ENCODE data around the gene TBC1D9B.
A peak's percentile ranks its signal among the peaks of the same experiment; 100 is the strongest.

Gene TBC1D9B

GRCh38 chr5:179858586-179859427 lies 48.9 kb downstream of the TBC1D9B start, which contains the start of gene MRNIP:
Gene MRNIP (minus strand): TSS chr5:179858817. CDS start chr5:179858796, 21 bp downstream.
- Histone ChIP-seq H3K9me3 (ENCODE audit: control insufficient read depth, insufficient read depth, low read length) (no peaks in the 10 kb centered on the region), H3K4me2 (ENCODE audit: low read length) (peak within 1 kb of the TSS; percentile 94), H3K27ac (ENCODE audit: low read depth, low read length) (peak within 1 kb of the TSS; percentile 17; the same call in 1 of the 2 replicates), H3K79me2 (ENCODE audit: control insufficient read depth, low read length) (peaks cover 38% of the 10 kb centered on the region), H3K4me1 (ENCODE audit: control insufficient read depth, low read length) (peaks cover 30% of the 10 kb centered on the region), H4K20me1 (ENCODE audit: control insufficient read depth, insufficient read depth, low read depth, low read length) (no peaks in the 10 kb centered on the region), H3K9me2 (replicated peaks; ENCODE audit: control insufficient read depth, low read length) (no peaks in the 10 kb centered on the region), H3K27me3 (ENCODE audit: control insufficient read depth, low read length) (no peaks in the 10 kb centered on the region), H3K36me3 (ENCODE audit: control insufficient read depth, low read length) (peaks cover 18% of the 10 kb centered on the region), H3F3A (ENCODE audit: control insufficient read depth, insufficient read depth) (peaks cover 10% of the 10 kb centered on the region), H3K4me3 (ENCODE audit: low read length) (peak within 1 kb of the TSS; percentile 96)
- TF ChIP-seq CTCF (IDR thresholded peaks at IDR 0.05; ENCODE audit: low read depth, low read length, poor library complexity, severe bottlenecking): no peak
- no peak for TF ChIP-seq EZH2phosphoT487 (IDR thresholded peaks at IDR 0.05; ENCODE audit: borderline replicate concordance, low read length)

- Histone ChIP-seq H3K4me3 (ENCODE audit: low read length) (peak overlapping the region; percentile 96), H3F3A (ENCODE audit: control insufficient read depth, insufficient read depth) (peaks cover 11% of the 10 kb centered on the region), H3K27ac (ENCODE audit: low read depth, low read length) (peak overlapping the region; percentile 17; the same call in 1 of the 2 replicates), H3K4me1 (ENCODE audit: control insufficient read depth, low read length) (peaks cover 36% of the 10 kb centered on the region), H3K9me2 (replicated peaks; ENCODE audit: control insufficient read depth, low read length) (no peaks in the 10 kb centered on the region), H3K79me2 (ENCODE audit: control insufficient read depth, low read length) (peaks cover 38% of the 10 kb centered on the region), H3K27me3 (ENCODE audit: control insufficient read depth, low read length) (no peaks in the 10 kb centered on the region), H3K9me3 (ENCODE audit: control insufficient read depth, insufficient read depth, low read length) (no peaks in the 10 kb centered on the region), H3K4me2 (ENCODE audit: low read length) (peak overlapping the region; percentile 94), H4K20me1 (ENCODE audit: control insufficient read depth, insufficient read depth, low read depth, low read length) (no peaks in the 10 kb centered on the region), H3K36me3 (ENCODE audit: control insufficient read depth, low read length) (peaks cover 12% of the 10 kb centered on the region)
- no peak for TF ChIP-seq EZH2phosphoT487 (IDR thresholded peaks at IDR 0.05; ENCODE audit: borderline replicate concordance, low read length)
- peak; percentile 19 for TF ChIP-seq CTCF (IDR thresholded peaks at IDR 0.05; ENCODE audit: low read depth, low read length, poor library complexity, severe bottlenecking)
These were observed 49.5 kb downstream of the TBC1D9B start for GRCh38 chr5:179858241-179858585.

GRCh38 chr5:179854356-179854755 lies 53.3 kb downstream of the TBC1D9B start:
- Histone ChIP-seq H3K9me2 (replicated peaks; ENCODE audit: control insufficient read depth, low read length) (no peaks in the 10 kb centered on the region), H3K4me3 (ENCODE audit: low read length) (no peak overlapping the region), H3K79me2 (ENCODE audit: control insufficient read depth, low read length) (peaks cover 38% of the 10 kb centered on the region), H3K27me3 (ENCODE audit: control insufficient read depth, low read length) (no peaks in the 10 kb centered on the region), H4K20me1 (ENCODE audit: control insufficient read depth, insufficient read depth, low read depth, low read length) (no peaks in the 10 kb centered on the region), H3K36me3 (ENCODE audit: control insufficient read depth, low read length) (peaks cover 26% of the 10 kb centered on the region), H3F3A (ENCODE audit: control insufficient read depth, insufficient read depth) (peaks cover 4% of the 10 kb centered on the region), H3K9me3 (ENCODE audit: control insufficient read depth, insufficient read depth, low read length) (no peaks in the 10 kb centered on the region), H3K27ac (ENCODE audit: low read depth, low read length) (no peak overlapping the region), H3K4me1 (ENCODE audit: control insufficient read depth, low read length) (peaks cover 42% of the 10 kb centered on the region), H3K4me2 (ENCODE audit: low read length) (no peak overlapping the region)
- TF ChIP-seq CTCF (IDR thresholded peaks at IDR 0.05; ENCODE audit: low read depth, low read length, poor library complexity, severe bottlenecking): no peak
- no peak for TF ChIP-seq EZH2phosphoT487 (IDR thresholded peaks at IDR 0.05; ENCODE audit: borderline replicate concordance, low read length)

Measured in DOHH2 (cell line).